Pons (tissue), 1 donor: ENCODE data around the gene IFT88.
"Not testable (repeated sequence)": the region's sequence is repeated elsewhere in the genome, so short reads cannot be mapped to it uniquely, and the experiment has no call there.

Source experiments
- DNase-seq: peaks from one replicate; pipeline ENCODE4 v3.0.0-alpha.2; 2016; ENCODE audit warnings: low spot score

Gene IFT88

GRCh38 chr13:20636079-20636478 is 69.1 kb downstream of the IFT88 start:
- no peak for DNase-seq

GRCh38 chr13:20637811-20638210 is 70.9 kb downstream of the IFT88 start:
- DNase-seq, result no peak

- no peak for DNase-seq
Observed at GRCh38 chr13:20647758-20648157, 80.8 kb downstream of the IFT88 start.

DNA sequence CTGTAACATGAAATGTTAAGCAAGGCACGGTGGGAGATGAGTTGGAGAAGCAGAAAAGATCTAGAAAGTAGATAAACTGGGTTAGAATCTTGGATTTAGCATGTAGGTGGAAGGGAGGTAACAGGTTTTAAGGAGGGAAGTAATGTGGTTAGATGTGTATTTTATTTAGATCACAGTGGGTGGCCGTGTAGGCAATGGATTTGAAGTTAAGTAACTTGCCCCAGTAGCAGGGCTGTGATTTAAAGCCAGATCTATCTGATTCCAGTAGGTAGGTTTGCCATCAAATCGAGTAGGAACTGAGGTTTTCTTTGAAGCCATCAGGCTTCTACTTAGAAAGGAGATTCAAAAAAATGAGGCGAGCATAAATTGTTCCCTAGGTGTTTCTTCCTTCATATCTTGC is 86.0 kb downstream of the IFT88 start:
- no peak for DNase-seq

DNA sequence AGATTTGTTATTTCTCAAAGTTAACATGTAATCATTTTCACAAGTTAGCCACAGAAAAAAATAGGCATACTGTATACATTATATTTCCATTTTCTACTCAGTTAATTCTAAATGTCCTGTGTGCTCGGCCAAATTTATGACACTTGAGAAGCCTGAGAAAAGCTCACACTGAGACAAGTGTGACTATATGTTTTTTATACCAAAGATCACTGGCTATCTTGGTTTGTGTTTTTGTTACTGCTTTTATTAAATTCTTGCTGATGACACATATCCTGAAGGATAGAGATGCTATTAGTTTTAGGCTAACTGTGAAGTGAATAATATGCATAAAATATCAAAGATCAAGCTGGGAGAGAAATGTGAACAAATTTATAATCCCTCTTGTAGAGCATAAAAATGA is 87.2 kb downstream of the IFT88 start:
- DNase-seq, result no peak

DNA sequence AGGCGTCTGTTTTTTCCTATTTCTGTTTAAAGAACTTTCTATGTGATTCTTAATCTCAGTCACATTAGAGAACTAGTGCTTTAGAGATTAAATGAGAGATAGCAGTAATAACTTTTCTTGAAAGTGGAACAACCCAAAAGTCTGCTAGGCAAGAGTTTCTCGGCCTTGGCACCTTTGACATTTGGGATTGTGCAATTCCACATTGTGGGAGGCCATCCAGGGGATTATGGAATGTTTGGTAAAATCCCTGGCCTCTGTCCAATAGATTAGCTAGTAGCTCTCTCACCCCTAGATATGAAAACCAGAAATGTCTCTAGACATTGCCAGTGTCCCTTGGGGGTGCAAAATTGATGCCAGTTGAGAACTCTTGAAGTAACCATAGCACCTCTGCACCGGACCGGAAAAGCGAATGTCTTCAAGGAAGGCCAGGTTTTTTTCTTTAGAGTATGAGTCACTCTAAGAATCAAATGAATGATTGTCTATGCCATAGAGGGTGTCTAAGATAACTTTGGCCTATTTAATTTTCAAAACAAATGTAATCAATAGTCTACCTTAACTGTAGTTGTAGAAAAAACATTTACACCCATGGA is 91.6 kb downstream of the IFT88 start:
- DNase-seq, result no peak

- peak; percentile 29 for DNase-seq
Observed at GRCh38 chr13:20664351-20664750, 97.4 kb downstream of the IFT88 start.

DNA sequence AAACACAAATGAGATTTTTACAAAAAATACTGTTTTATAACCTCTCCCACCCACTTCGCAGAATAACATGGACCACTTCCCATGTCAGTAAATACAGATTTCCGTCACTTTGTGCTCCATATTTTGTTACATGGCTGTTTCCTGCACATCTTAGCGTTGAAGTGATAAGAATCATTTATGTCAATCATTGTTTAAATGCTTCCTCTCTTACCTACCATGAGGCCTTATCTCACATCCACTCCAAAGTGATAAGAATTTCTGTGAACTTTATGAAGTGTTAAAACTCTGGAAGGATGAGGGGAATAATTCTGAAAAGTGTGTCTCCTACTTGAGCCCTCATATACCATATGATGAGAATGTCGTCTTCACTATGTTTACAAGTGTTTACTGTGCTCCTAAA is 100.0 kb downstream of the IFT88 start:
- no peak for DNase-seq

- no peak for DNase-seq
Observed at GRCh38 chr13:20667857-20668437, 101.0 kb downstream of the IFT88 start.

DNA sequence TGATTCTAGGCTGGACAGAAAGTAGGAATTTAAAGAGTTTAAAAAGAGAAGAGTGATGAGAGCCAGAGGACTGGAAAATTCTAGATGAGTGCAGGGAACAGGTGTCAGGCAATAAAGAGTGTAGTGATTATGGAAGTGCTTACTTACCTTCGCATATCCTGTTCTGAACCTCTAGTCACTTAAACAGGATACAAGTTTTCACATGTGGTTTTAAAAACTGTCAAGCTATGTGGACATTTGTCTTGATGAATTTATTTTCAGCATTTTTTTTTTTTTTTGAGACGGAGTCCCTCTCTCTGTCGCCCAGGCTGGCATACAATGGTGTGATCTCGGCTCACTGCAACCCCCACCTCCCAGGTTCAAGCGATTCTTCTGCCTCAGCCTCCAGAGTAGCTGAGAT is 102.2 kb downstream of the IFT88 start:
- DNase-seq, result no peak

- peak; percentile 57 for DNase-seq
Observed at GRCh38 chr13:20671789-20672188, 104.8 kb downstream of the IFT88 start.

- no peak for DNase-seq
Observed at GRCh38 chr13:20672772-20673171, 105.8 kb downstream of the IFT88 start.

DNA sequence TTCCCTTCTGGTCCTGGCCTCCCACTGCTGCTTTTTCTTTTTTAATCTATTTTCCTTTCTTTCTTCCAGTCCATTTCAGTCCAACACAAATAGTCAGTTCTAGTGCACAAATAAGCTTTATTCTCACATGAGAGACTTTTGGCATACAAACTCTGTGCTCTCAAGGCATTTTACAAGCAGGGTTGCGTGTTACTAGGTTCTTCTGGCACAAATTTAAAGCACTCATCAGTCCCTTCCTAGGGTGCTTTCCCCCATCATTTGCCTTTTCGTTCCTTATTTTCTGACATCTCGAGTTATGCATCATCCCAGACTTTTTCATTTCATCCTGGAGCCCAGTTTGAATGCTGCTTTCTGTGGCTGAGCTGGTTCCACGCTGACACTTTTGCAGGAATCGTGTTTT is 106.8 kb downstream of the IFT88 start:
- DNase-seq, result peak; percentile 57

DNA sequence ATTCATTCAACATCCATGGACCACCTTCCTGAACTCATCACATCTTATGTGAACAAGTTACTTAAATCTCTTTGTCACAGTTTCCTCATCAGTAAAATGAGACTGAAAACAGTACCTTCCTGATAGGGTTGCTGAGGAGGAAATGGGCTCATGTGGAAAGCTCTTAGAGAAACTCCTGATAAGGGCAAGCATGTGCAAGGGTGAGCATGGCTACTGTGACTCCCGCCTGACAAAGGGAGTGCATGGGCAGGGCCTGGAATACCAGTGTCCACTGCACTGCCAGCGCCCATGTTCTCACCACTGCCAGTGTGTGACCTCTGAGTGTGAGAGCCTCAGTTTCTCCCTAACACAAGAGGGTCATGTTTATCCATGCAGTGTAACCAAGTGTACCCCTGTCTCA is 109.3 kb downstream of the IFT88 start:
- no peak for DNase-seq

DNA sequence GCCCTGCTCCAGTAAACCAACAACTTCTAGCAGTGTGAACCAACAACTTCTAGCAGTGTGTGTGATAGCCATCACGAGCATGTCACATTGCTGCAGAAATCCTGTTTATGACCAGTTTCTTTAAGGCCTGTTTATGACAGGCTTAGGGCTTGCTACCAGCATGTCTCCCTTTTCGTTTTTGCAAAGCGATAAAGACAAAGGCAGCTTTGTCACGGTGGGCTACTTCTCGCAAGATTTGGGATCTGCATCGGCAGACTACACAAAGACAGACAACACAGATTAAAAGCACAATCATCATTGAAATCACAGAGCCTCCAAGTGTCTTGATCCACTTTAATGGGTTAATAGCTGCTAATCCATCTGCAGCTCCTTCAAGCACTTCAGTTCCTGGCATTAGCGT is 111.6 kb downstream of the IFT88 start:
- not testable (repeated sequence) for DNase-seq

GRCh38 chr13:20679879-20680278 is 112.9 kb downstream of the IFT88 start:
- no peak for DNase-seq

DNA sequence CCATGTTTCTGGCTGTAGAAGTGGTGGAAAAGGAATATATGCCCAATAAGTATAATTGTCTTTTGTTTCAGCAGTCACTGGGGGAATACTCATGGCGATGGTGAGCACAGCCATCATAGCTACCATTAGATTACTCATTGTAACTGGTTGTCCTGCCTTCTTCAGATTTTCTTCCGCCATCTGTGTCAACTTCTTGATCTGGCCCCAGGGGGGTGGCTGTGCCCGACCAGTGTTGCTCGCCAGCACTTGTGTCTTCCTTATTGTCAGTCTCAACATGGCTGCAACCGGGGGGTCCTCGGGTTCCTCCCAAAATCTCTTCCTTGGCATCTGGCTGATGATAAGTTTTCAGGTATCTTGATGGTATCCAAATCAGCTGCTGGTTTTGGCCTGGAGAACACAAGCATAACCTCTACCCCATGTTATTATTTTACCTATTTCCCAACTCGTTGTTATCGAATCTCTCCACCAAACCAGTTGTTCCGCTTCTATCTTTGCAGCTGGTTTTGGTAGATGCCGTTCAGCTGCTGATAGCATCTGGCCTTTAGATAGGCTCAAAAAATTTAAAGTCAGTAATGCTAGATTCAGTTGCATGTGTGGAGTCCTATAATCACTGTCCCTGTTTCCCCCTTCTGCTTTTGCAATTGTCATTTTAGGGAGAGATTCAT is 113.6 kb downstream of the IFT88 start:
- no peak for DNase-seq

- not testable (repeated sequence) for DNase-seq
Observed at GRCh38 chr13:20681481-20681880, 114.5 kb downstream of the IFT88 start.

- no peak for DNase-seq
Observed at GRCh38 chr13:20682061-20682460, 115.1 kb downstream of the IFT88 start.

DNA sequence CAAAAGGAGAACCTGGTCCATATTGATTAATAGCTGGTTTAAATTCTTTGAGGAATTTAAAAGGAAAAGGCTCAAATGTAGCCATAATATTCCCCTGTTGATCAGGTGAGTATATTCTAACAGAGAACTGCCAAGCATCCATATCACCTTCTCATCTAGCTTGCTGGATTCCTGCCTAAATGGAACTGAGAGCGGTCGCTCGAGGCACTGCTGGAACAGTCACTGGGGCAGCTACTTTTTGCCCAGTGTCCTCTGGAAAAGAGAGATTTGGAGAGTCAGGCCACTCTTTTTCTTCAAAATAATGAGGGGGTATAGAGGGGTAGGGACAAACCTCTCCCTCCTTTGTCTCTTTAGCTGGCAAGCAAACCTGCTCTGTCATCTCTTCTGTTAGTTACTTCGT is 117.1 kb downstream of the IFT88 start:
- no peak for DNase-seq

GRCh38 chr13:20684546-20684945 is 117.6 kb downstream of the IFT88 start:
- DNase-seq, result no peak

DNA sequence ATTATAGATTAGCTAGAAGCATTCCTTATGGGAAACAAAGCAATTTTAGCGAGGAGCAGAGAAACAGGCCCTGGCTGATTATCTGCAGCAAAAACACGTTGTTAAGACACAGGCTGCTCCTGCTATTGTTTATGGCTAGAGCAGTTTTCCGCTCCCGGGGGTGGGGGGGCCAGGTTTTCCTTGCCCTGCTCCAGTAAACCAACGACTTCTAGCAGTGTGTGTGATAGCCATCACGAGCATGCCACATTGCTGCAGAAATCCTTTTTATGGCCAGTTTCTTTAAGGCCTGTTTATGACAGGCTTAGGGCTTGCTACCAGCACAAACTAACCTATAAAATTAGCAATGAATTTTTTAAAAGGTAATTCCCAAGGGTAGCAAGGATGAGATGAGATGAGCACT is 118.1 kb downstream of the IFT88 start:
- DNase-seq, result no peak

DNA sequence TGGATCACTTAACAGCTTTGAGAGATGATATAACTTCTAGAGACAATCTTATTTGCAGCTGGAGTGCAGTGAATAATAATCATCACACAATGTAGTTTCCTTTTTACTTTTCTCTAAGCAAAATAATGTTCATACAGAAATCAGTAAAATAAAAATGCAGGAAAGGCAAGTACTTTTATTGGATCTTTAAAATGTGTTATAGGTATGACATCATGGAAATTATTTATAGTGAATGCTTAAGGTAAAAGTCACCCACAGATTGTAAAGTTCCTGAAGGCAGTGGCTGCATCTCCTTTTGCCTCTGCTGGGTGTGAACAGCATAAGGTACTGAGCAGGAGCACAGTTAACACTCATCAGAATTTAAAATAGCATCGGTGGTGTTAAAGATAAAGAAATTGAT is 119.2 kb downstream of the IFT88 start:
- DNase-seq, result no peak
